Brain pericyte (primary cell): ENCODE measurements around the gene LRRC32.
A peak's percentile ranks its signal among the peaks of the same experiment; 100 is the strongest.
"Not testable (repeated sequence)": the region's sequence is repeated elsewhere in the genome, so short reads cannot be mapped to it uniquely, and the experiment has no call there.

Experiments used
- DNase-seq: peaks from one replicate; pipeline ENCODE4 v3.0.0-alpha.2; 2012; ENCODE audit warnings: low read depth, low spot score

Gene LRRC32

GRCh38 chr11:76613901-76614300 is 56.6 kb downstream of the LRRC32 start:
- DNase-seq: no peak

DNA sequence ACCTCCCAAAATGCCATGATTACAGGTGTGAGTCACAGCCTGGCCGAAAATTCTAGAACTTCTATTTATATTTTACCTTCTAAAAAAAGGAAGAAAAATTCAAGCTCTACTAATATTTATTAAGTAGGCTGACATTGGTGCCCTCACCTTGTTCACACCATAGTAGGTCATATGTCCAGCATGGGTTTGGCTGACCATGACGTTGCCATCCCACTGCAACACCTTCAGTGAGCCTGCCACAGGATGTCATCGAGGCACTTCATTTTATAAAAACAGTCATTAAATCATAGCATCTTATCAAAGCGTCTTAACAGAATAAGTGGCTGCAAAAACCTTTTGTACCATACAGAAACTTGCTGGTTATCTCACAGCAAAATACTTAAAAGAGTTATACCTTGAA is 58.3 kb downstream of the LRRC32 start:
- DNase-seq: no peak

DNA sequence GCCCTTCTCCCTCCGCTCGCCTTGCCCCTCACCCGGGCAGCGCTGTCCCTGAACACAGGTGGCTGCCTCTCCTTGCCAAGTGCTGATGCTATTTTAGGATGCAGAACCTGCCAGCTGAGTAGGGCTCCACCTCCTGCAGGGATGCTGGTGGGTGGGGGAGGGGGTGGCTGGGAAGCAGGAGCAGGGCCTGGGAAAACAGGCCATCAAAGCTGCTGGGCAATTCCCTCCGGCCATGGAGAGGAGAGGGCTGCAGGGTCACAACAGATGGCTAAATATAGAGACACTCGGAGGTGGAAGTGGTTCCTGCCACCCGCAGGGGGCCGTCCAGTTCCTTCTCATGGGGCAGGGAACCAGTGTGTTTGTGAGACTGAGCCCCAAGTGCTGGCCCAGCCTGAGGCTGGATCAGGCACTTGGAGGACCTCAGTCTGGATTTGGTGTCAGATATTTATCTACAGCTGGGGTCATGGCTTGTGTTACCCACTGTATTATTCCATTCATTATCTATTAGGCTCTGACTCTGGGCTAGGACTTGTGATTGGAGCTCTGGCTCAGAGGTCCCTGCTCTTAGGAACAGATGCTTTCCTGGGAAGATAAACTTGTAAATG is 59.6 kb downstream of the LRRC32 start:
- no peak for DNase-seq

DNA sequence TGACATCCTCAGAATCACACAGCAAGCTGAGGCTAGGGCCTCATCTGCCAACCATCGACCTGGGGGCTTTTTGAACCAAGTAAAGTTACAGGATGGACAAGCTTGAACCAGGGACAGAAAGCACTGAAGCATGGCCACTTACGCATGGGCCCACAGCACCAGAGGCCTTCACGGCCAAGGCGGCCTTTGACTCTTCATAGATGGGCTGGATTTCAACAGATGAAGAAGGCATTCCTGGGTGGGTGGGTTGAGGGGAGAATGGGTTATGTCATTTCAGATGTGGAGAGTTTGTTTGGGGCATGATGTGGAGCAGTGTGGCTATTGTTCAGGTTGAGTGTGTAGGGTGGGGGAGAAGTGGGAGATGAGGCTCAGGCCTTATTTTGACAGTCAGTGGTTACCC is 60.2 kb downstream of the LRRC32 start:
- DNase-seq: no peak

DNA sequence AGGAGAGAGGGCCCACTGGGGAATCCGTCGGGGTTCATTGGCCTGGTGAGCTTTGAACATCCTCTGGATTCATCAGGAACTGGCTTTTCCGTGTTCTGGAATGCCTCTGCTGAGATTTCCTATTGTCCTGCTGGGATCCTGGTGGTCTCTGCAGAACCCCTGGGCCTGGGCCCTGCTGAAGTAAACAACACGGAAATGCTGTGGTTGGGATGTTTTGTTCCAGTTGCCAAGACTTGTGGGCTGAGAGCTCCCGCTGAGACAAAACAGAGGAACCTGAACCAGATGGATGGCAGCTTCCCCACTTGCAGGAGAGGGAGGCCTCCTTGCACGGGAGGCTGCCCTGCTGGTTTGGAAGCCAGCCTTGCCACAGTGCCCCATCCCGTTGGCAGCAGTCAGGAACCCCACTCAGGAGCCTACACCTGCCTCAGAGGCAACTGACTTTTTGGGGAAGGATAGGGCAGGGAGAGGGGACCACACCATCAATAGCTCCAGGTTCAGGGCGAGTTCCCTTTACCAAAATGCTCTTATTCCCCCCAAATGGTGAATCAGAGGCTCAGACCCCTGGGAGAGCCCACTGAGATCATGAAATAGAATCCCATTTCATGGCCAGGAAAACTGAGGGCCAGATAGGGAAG is 60.7 kb downstream of the LRRC32 start:
- peak; percentile 88 for DNase-seq

GRCh38 chr11:76608879-76609460 is 61.6 kb downstream of the LRRC32 start:
- DNase-seq: not testable (repeated sequence)

- DNase-seq: not testable (repeated sequence)
Measured at GRCh38 chr11:76608228-76608627, 62.3 kb downstream of the LRRC32 start.
